SK-N-SH (cell line): ENCODE results near the gene C1QL3. TPM values are rescaled to one million over a fixed set of nuclear protein-coding genes. Genes with fewer than 3 reads are reported as not detected.

Experiments used
- CTCF ChIA-PET: fragments of 300-600, 350-600 bp; formaldehyde crosslinking; extraction: SDS; loops from one replicate; lab custom pipeline; 2021; lab: Yijun Ruan, JAX
- POLR2A ChIA-PET: fragments of 350-600 bp; sonication (Branson Sonifier 250); formaldehyde crosslinking; extraction: SDS; loops from one replicate; lab custom pipeline; 2020; ENCODE audit warnings: antibody characterized with exemption, inconsistent platforms; lab: Yijun Ruan, JAX
- DNase-seq: peaks from one replicate; pipeline ENCODE4 v3.0.0; 2012
- H2AFZ ChIP-seq: fragments of 200-600 bp; sonication (generic); 2 replicates; pipeline ENCODE4 v1.8.1; 2016; ENCODE audit warnings: antibody characterized with exemption, mild to moderate bottlenecking, low read depth
- H3F3A ChIP-seq: fragments of 200-600 bp; sonication (generic); replicated peaks from 2 replicates; pipeline ENCODE3; 2016; ENCODE audit warnings: antibody characterized with exemption, mild to moderate bottlenecking; ENCODE audit not compliant: insufficient read depth
- H3K27ac ChIP-seq, 2 experiments: fragments of 200-500 bp in 1 of 2; fragments of 200-600 bp in 1 of 2; sonication (Bioruptor generic) in 1 of 2; sonication (generic), shearing (Covaris generic) in 1 of 2; 2 replicates each; pipeline versions ENCODE4 v1.5.1 to v1.6.1; 2014 to 2016; ENCODE audit warnings: low read depth in 2 of 2, inconsistent platforms in 1 of 2, low read length in 1 of 2, mild to moderate bottlenecking in 1 of 2, mixed read lengths in 1 of 2
- H3K27me3 ChIP-seq: fragments of 200-600 bp; sonication (generic), shearing (Covaris generic); 2 replicates; pipeline ENCODE4 v1.6.1; 2016; ENCODE audit warnings: mixed run types; ENCODE audit not compliant: insufficient read depth
- H3K36me3 ChIP-seq, 2 experiments: fragments of 200-500 bp in 1 of 2; fragments of 200-600 bp in 1 of 2; sonication (Bioruptor generic) in 1 of 2; sonication (generic) in 1 of 2; replicated peaks in 1 of 2; 2 replicates each; pipeline versions ENCODE3 to v1.5.1; 2014 to 2016; ENCODE audit warnings: low read length in 1 of 2, mild to moderate bottlenecking in 1 of 2; ENCODE audit not compliant: insufficient read depth in 2 of 2, control insufficient read depth in 1 of 2
- H3K4me1 ChIP-seq, 2 experiments: fragments of 200-500 bp in 1 of 2; fragments of 200-600 bp in 1 of 2; sonication (Bioruptor generic) in 1 of 2; sonication (generic), shearing (Covaris generic) in 1 of 2; 2 replicates each; pipeline versions ENCODE4 v1.5.1 to v1.6.1; 2014 to 2016; ENCODE audit warnings: low read depth in 1 of 2, low read length in 1 of 2, mixed run types in 1 of 2; ENCODE audit not compliant: insufficient read depth in 2 of 2, control insufficient read depth in 1 of 2
- H3K4me2 ChIP-seq: fragments of 200-600 bp; sonication (generic), shearing (Covaris generic); 2 replicates; pipeline ENCODE4 v1.6.1; 2017; ENCODE audit warnings: mixed run types
- H3K4me3 ChIP-seq, 2 experiments: fragments of 200-500 bp in 1 of 2; fragments of 200-600 bp in 1 of 2; sonication (Bioruptor generic) in 1 of 2; sonication (generic), shearing (Covaris generic) in 1 of 2; 2 replicates each; pipeline versions ENCODE4 v1.5.1 to v1.8.1; 2014 to 2016; ENCODE audit warnings: low read depth in 2 of 2, inconsistent platforms in 1 of 2, low read length in 1 of 2, mild to moderate bottlenecking in 1 of 2, mixed read lengths in 1 of 2, moderate library complexity in 1 of 2
- H3K79me2 ChIP-seq: fragments of 200-600 bp; sonication (generic); 2 replicates; pipeline ENCODE4 v1.8.1; 2017; ENCODE audit warnings: mild to moderate bottlenecking; ENCODE audit not compliant: insufficient read depth
- H3K9ac ChIP-seq: fragments of 200-600 bp; sonication (generic); 2 replicates; pipeline ENCODE4 v1.6.1; 2017; ENCODE audit warnings: mixed run types
- H3K9me2 ChIP-seq: fragments of 200-600 bp; sonication (generic); 2 replicates; pipeline ENCODE4 v1.6.1; 2017; ENCODE audit warnings: mixed run types
- H3K9me3 ChIP-seq: fragments of 200-600 bp; sonication (generic); 2 replicates; pipeline ENCODE4 v1.6.1; 2017; ENCODE audit warnings: mixed run types, mild to moderate bottlenecking, moderate library complexity
- H4K20me1 ChIP-seq: fragments of 200-600 bp; sonication (generic); 2 replicates; pipeline ENCODE4 v1.6.1; 2017; ENCODE audit warnings: mild to moderate bottlenecking, mixed run types; ENCODE audit not compliant: insufficient read depth
- EP300 ChIP-seq, 2 experiments: IDR thresholded peaks; 2 replicates each; pipeline versions ENCODE4 v1.4.0 to v1.6.1; 2012; ENCODE audit warnings: borderline replicate concordance in 1 of 2, low read depth in 1 of 2, low read length in 1 of 2
- FOSL2 ChIP-seq: IDR thresholded peaks from 2 replicates; pipeline ENCODE4 v1.4.0; 2012; ENCODE audit warnings: low read depth, mild to moderate bottlenecking, moderate library complexity, borderline replicate concordance
- FOXM1 ChIP-seq: IDR thresholded peaks from 2 replicates; pipeline ENCODE4 v1.4.0; 2012; ENCODE audit warnings: low read depth, mild to moderate bottlenecking
- JUND ChIP-seq: IDR thresholded peaks from 2 replicates; pipeline ENCODE4 v1.4.0; 2012
- MEF2A ChIP-seq: IDR thresholded peaks from 2 replicates; pipeline ENCODE4 v1.4.0; 2012; ENCODE audit warnings: low read depth, borderline replicate concordance
- NFIC ChIP-seq: IDR thresholded peaks from 2 replicates; pipeline ENCODE4 v1.4.0; 2012; ENCODE audit warnings: borderline replicate concordance
- NRF1 ChIP-seq: IDR thresholded peaks from 2 replicates; pipeline ENCODE4 v1.6.1; 2012; ENCODE audit warnings: low read depth, mild to moderate bottlenecking, low read length
- POLR2AphosphoS5 ChIP-seq: IDR thresholded peaks from 2 replicates; pipeline ENCODE4 v1.6.1; 2012; ENCODE audit warnings: low read depth, low read length
- RAD21 ChIP-seq: IDR thresholded peaks from 2 replicates; pipeline ENCODE4 v1.6.1; 2012; ENCODE audit warnings: mild to moderate bottlenecking, low read length
- RCOR1 ChIP-seq: fragments of 150-350 bp; IDR thresholded peaks from 2 replicates; pipeline ENCODE4 v1.6.1; 2017; ENCODE audit warnings: antibody characterized with exemption, low read length
- RXRA ChIP-seq: IDR thresholded peaks from 2 replicates; pipeline ENCODE4 v1.4.0; 2012; ENCODE audit warnings: low read depth, mild to moderate bottlenecking, borderline replicate concordance
- TCF12 ChIP-seq: IDR thresholded peaks from 2 replicates; pipeline ENCODE4 v1.4.0; 2012
- TEAD4 ChIP-seq: IDR thresholded peaks from 2 replicates; pipeline ENCODE4 v1.4.0; 2012; ENCODE audit warnings: mild to moderate bottlenecking, borderline replicate concordance; ENCODE audit not compliant: insufficient read depth
- WGBS: methylation state at CpG from one replicate; pipeline ENCODE4 v1.1.6; 2017; ENCODE audit warnings: low lambda C conversion rate; 5-methylcytosine and 5-hydroxymethylcytosine counted together
- polyA plus RNA-seq, 3 experiments: library from polyadenylated mRNA; depleted of rRNA; stranded (reverse); fragments of >200 nt; gene quantifications; 2 replicates each; pipeline ENCODE4 v1.2.3, GENCODE V29; 2012
- TF ChIP-seq, protein P1 (sequence below): IDR thresholded peaks from 2 replicates; pipeline ENCODE4 v1.4.0; 2012; ENCODE audit warnings: low read depth, borderline replicate concordance
- TF ChIP-seq, protein P2 (sequence below): IDR thresholded peaks from 2 replicates; pipeline ENCODE4 v1.6.1; 2012; ENCODE audit warnings: mild to moderate bottlenecking, low read depth, low read length, moderate library complexity
- TF ChIP-seq, protein P3 (sequence below): IDR thresholded peaks from 2 replicates; pipeline ENCODE4; 2012
- TF ChIP-seq, protein P4 (sequence below): fragments of 150-350 bp; IDR thresholded peaks from 2 replicates; pipeline ENCODE4 v1.6.1; 2017; ENCODE audit warnings: antibody characterized with exemption, low read length, low read depth, borderline replicate concordance

Gene C1QL3
- polyA plus RNA-seq, 1 of the 3 experiments (the other 2 are of a cell fraction): not detected

DNA sequence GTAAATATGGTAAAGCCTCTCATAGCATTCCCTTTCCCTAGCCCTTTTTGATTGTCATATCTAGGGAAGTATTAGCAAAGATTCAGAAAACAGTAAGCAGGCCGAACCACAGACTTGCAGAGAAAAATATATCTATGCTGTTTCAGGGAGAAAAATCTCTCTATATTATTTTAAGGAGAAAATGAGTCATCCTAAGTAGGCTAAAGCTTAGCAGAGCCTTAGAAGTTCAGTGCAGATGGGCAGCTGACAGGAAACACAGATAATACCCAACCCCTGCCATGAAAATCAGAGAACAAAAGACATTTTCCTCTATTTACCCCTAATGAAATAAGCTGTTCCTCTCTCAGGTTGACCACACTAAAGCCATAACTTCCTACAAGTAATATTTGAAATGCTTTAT lies 16.5 kb downstream of the C1QL3 start:
- POLR2A ChIA-PET: no interaction called here
- Histone ChIP-seq H4K20me1 (no peaks in the 10 kb centered on the region), H2AFZ (no peak overlapping the region)
- TF ChIP-seq, protein P1, sequence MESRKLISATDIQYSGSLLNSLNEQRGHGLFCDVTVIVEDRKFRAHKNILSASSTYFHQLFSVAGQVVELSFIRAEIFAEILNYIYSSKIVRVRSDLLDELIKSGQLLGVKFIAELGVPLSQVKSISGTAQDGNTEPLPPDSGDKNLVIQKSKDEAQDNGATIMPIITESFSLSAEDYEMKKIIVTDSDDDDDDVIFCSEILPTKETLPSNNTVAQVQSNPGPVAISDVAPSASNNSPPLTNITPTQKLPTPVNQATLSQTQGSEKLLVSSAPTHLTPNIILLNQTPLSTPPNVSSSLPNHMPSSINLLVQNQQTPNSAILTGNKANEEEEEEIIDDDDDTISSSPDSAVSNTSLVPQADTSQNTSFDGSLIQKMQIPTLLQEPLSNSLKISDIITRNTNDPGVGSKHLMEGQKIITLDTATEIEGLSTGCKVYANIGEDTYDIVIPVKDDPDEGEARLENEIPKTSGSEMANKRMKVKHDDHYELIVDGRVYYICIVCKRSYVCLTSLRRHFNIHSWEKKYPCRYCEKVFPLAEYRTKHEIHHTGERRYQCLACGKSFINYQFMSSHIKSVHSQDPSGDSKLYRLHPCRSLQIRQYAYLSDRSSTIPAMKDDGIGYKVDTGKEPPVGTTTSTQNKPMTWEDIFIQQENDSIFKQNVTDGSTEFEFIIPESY: no peak
- no peak for TF ChIP-seq RCOR1
- no peak for TF ChIP-seq RAD21
- TF ChIP-seq TCF12: no peak
- TF ChIP-seq EP300 (IDR thresholded peaks at IDR 0.05; ENCODE audit: borderline replicate concordance in 1 of 2, low read depth in 1 of 2, low read length in 1 of 2): no peak
- no peak for TF ChIP-seq NFIC
- no peak for TF ChIP-seq POLR2AphosphoS5
- no peak for TF ChIP-seq FOXM1
- TF ChIP-seq, protein P2, sequence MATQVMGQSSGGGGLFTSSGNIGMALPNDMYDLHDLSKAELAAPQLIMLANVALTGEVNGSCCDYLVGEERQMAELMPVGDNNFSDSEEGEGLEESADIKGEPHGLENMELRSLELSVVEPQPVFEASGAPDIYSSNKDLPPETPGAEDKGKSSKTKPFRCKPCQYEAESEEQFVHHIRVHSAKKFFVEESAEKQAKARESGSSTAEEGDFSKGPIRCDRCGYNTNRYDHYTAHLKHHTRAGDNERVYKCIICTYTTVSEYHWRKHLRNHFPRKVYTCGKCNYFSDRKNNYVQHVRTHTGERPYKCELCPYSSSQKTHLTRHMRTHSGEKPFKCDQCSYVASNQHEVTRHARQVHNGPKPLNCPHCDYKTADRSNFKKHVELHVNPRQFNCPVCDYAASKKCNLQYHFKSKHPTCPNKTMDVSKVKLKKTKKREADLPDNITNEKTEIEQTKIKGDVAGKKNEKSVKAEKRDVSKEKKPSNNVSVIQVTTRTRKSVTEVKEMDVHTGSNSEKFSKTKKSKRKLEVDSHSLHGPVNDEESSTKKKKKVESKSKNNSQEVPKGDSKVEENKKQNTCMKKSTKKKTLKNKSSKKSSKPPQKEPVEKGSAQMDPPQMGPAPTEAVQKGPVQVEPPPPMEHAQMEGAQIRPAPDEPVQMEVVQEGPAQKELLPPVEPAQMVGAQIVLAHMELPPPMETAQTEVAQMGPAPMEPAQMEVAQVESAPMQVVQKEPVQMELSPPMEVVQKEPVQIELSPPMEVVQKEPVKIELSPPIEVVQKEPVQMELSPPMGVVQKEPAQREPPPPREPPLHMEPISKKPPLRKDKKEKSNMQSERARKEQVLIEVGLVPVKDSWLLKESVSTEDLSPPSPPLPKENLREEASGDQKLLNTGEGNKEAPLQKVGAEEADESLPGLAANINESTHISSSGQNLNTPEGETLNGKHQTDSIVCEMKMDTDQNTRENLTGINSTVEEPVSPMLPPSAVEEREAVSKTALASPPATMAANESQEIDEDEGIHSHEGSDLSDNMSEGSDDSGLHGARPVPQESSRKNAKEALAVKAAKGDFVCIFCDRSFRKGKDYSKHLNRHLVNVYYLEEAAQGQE: no peak
- TF ChIP-seq JUND: no peak
- TF ChIP-seq, protein P3, sequence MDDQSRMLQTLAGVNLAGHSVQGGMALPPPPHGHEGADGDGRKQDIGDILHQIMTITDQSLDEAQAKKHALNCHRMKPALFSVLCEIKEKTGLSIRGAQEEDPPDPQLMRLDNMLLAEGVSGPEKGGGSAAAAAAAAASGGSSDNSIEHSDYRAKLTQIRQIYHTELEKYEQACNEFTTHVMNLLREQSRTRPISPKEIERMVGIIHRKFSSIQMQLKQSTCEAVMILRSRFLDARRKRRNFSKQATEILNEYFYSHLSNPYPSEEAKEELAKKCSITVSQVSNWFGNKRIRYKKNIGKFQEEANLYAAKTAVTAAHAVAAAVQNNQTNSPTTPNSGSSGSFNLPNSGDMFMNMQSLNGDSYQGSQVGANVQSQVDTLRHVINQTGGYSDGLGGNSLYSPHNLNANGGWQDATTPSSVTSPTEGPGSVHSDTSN: no peak
- TF ChIP-seq FOSL2: no peak
- no peak for TF ChIP-seq NRF1
- TF ChIP-seq TEAD4: no peak
- no peak for TF ChIP-seq MEF2A
- TF ChIP-seq, protein P4, sequence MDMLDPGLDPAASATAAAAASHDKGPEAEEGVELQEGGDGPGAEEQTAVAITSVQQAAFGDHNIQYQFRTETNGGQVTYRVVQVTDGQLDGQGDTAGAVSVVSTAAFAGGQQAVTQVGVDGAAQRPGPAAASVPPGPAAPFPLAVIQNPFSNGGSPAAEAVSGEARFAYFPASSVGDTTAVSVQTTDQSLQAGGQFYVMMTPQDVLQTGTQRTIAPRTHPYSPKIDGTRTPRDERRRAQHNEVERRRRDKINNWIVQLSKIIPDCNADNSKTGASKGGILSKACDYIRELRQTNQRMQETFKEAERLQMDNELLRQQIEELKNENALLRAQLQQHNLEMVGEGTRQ: no peak
- no peak for TF ChIP-seq RXRA
- TF ChIP-seq, all 33 proteins: peak for 0
- Histone ChIP-seq H3K79me2 (no peaks in the 10 kb centered on the region), H3K9ac (no peak overlapping the region), H3K4me2 (no peak overlapping the region), H3K4me1 (peaks cover 0 to 3% of the 10 kb centered on the region in 2 experiments; a peak in 1 of 4 replicates), H3K9me3 (no peaks in the 10 kb centered on the region), H3K9me2 (no peaks in the 10 kb centered on the region), H3K27me3 (no peaks in the 10 kb centered on the region), H3K36me3 (no peaks in the 10 kb centered on the region), H3F3A (no peaks in the 10 kb centered on the region), H3K4me3 (no peak overlapping the region), H3K27ac (no peak overlapping the region)
- no peak for DNase-seq
- CTCF ChIA-PET: interaction anchor here (1.0 to 1.6 kb wide), 2 partner anchors 16 to 37 kb away, joined by 3 read pairs; no protein-coding TSS in a partner anchor
- 29% methylated on average over 1 of the region's 1 CpG for WGBS
